A549 treated with Hydrocortisone at 1 μM for 4 hours (cell line): ENCODE results near the gene ZDHHC9. TPM values are rescaled to one million over a fixed set of nuclear protein-coding genes. Genes with fewer than 3 reads are reported as not detected.

Source experiments
- total RNA-seq: library from RNA; stranded (reverse); fragments of 200-300 nt; extraction: Qiagen RNA extraction; gene quantifications from 5 replicates; pipeline ENCODE4 v1.2.3, GENCODE V29; 2022

ZDHHC9 gene
- 51.0 to 62.2 TPM (median 58.1 TPM) in 5 replicates for total RNA-seq

DNA sequence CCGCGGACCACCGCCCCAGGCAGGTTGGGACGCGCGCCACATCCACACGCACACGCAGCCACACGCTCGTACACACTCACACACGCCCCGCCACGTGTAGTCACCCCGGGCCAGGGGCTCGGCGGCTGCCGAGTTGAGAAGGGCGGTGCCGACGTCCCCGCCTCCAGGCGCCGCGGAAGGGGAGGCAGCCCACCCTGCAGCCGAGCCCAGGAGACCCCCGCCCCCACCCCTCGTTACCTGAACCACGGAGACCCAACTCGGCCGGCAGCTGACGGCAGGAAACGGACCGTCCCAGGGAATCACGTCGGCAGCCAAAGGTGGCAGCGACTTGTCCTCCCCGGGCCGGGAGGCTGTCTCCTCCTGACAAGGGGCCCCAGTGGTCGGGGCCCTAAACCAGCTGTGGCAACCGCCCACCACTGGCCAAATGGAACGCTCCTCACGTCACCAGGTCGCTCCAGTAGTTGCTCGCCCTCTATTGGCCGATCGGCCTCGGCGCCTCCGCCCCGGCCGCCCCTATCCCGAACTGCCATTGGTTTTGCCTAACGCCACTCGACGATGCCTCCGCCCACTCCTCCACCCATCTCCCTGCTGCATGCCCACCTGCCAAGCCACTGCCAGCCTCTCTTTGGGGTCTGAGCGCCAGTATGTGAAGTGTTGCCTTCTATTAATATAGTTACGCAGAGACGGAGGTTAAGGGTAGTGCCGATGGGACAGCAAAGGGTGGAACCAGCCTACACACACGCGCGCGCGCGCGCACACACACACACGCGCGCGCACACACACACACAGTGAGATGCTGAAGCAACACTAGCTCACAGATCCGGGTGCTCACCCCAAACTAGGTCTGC, at the start of gene ZDHHC9:
Gene ZDHHC9, minus strand, starts transcription at position 428 of the 848 bp plus-strand sequence. CDS start 1,941 bp downstream, outside the sequence.

GRCh38 chrX:129779747-129780146, 63.9 kb downstream of the ZDHHC9 start, which contains the start of gene SASH3:
Gene SASH3, plus strand, starts transcription at chrX:129779949. Its CDS starts 149 bp downstream, at chrX:129780098.

Other genes starting within 250 kb of the ZDHHC9 start
- gene APLN, start 188.9 kb downstream of the ZDHHC9 start, total RNA-seq = 0.82 to 1.1 TPM (median 0.85 TPM) in 5 replicates
- gene XPNPEP2, start 104.9 kb downstream of the ZDHHC9 start, total RNA-seq = not detected in 5 replicates
- gene SASH3, start 63.9 kb downstream of the ZDHHC9 start, total RNA-seq = not detected in 5 replicates
- 40.0 to 57.8 TPM (median 42.5 TPM) in 5 replicates for gene UTP14A, start 62.3 kb upstream of the ZDHHC9 start, total RNA-seq
- 6.7 to 13.5 TPM (median 10.3 TPM) in 5 replicates for gene BCORL1, start 138.7 kb upstream of the ZDHHC9 start, total RNA-seq